HG03342 (cell line): ENCODE measurements around the gene ITFG1.

ENCODE experiments used
- ATAC-seq: cut with Tn5 transposase; IDR thresholded peaks from one replicate; pipeline ENCODE4 v1.9.1; 2021; ENCODE audit warnings: mild to moderate bottlenecking, moderate library complexity; ENCODE audit not compliant: unreplicated experiment

Gene ITFG1

GRCh38 chr16:47127541-47127940, 333.3 kb downstream of the ITFG1 start:
- no peak for ATAC-seq

GRCh38 chr16:47125757-47126156, 335.1 kb downstream of the ITFG1 start:
- no peak for ATAC-seq

DNA sequence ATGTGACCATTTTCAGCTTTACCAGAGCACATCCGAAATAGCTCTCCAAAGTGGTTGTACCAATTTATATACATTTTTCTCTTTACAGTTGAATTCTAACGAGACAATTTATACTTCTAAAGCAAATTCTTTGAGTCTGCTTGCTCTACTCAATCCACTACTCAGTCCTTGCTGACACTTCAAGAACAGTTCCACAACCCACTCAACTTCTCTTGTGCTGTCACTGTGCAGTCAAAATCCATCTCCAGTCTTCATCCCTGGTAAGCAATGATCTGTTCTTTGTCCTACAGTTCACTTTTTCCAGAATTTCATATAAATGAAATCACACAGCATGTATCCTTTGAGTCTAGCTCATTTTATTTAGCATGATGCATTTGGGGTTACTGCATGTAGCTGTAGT, 347.7 kb downstream of the ITFG1 start:
- ATAC-seq: no peak

GRCh38 chr16:47110939-47111338, 349.9 kb downstream of the ITFG1 start:
- ATAC-seq: no peak

GRCh38 chr16:47109361-47109760, 351.5 kb downstream of the ITFG1 start:
- no peak for ATAC-seq
